DND-41 (cell line): ENCODE results near the gene SOX13.

ENCODE experiments used
- ATAC-seq: fragments of 200-7000 bp; cut with Tn5 transposase; 3 replicates; pipeline ENCODE4 v1.9.1; 2021; ENCODE audit warnings: low read depth; ENCODE audit not compliant: insufficient read depth
- DNase-seq: peaks from one replicate; pipeline ENCODE4 v3.0.0-alpha.2; 2020
- H2AFZ ChIP-seq: 2 replicates; pipeline ENCODE4 v1.6.0; 2012; ENCODE audit warnings: low read depth, low read length
- H3K27ac ChIP-seq: 2 replicates; pipeline ENCODE4 v1.5.1; 2012; ENCODE audit warnings: low read length, inconsistent platforms
- H3K27me3 ChIP-seq: fragments of 200-600 bp; sonication (generic); 2 replicates; pipeline ENCODE4 v1.6.0; 2012; ENCODE audit warnings: low read length, mild to moderate bottlenecking, inconsistent platforms; ENCODE audit not compliant: insufficient read depth, poor library complexity
- H3K36me3 ChIP-seq: 2 replicates; pipeline ENCODE4 v1.5.1; 2012; ENCODE audit warnings: low read length, inconsistent platforms; ENCODE audit not compliant: insufficient read depth
- H3K4me1 ChIP-seq: 2 replicates; pipeline ENCODE4 v1.5.1; 2012; ENCODE audit warnings: mild to moderate bottlenecking, low read length; ENCODE audit not compliant: insufficient read depth
- H3K4me2 ChIP-seq: 2 replicates; pipeline ENCODE4 v1.6.0; 2012; ENCODE audit warnings: mild to moderate bottlenecking, moderate library complexity, low read length, inconsistent platforms; ENCODE audit not compliant: insufficient read depth
- H3K4me3 ChIP-seq, 2 experiments: fragments of 200-600 bp in 1 of 2; shearing (Covaris generic) in 1 of 2; 2 replicates each; pipeline ENCODE4 v1.5.1; 2012 to 2016; ENCODE audit warnings: inconsistent platforms in 2 of 2, low read length in 2 of 2, mild to moderate bottlenecking in 2 of 2, low read depth in 1 of 2, moderate library complexity in 1 of 2
- H3K79me2 ChIP-seq: 2 replicates; pipeline ENCODE4 v1.6.0; 2012; ENCODE audit warnings: low read length, inconsistent platforms; ENCODE audit not compliant: insufficient read depth
- H3K9ac ChIP-seq: 2 replicates; pipeline ENCODE4 v1.6.0; 2012; ENCODE audit warnings: low read depth, mild to moderate bottlenecking, inconsistent platforms, low read length, moderate library complexity
- H3K9me3 ChIP-seq: 2 replicates; pipeline ENCODE4 v1.5.1; 2012; ENCODE audit warnings: low read length, moderate library complexity, mild to moderate bottlenecking, inconsistent platforms; ENCODE audit not compliant: insufficient read depth, severe bottlenecking
- H4K20me1 ChIP-seq: 2 replicates; pipeline ENCODE4 v1.6.0; 2012; ENCODE audit warnings: low read length; ENCODE audit not compliant: insufficient read depth
- EZH2 ChIP-seq: IDR thresholded peaks from 3 replicates; pipeline ENCODE4 v1.6.1; 2012; ENCODE audit warnings: borderline replicate concordance, low read depth, mild to moderate bottlenecking, moderate library complexity, low read length, inconsistent platforms; ENCODE audit not compliant: severe bottlenecking
- TF ChIP-seq, protein P1 (sequence below): IDR thresholded peaks from 2 replicates; pipeline ENCODE4 v1.5.1; 2012; ENCODE audit warnings: borderline replicate concordance, low read length, moderate library complexity, mild to moderate bottlenecking; ENCODE audit not compliant: poor library complexity, severe bottlenecking; ENCODE audit errors: extremely low read depth

SOX13 gene

DNA sequence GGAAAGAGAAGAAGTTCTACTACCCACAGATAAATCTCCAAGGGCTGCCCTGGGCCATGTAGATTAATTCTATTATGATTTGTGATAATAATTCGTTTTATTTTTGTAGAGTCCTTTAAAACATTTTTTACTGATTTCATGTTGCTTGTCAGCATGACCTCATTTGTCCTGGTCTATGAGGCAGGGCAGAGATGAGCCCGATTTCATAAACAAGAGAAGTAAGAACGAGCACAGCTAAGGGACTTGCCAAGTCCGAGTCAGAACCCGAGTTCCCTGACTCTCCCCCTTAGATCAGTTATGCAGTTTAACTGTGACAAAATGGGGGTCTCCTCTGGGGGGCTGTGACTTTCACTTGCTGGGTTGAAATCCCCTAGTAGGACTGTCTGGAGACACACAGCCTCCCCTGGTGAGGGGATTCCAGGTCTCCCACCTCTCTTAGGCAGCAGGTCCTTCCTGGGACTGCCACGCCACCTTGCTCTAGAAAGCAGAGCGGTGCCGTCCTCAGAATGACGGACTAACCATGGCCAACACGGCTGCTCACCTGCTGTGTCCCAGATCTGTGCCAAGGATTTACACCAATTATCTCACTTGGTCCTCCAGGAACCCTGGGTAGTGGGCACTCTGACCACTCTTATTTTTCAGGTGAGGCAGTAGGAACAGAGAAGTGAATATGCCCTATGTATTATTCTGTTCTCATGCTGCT, 31.0 kb upstream of the SOX13 start:
- Histone ChIP-seq H2AFZ (no peak overlapping the region), H3K27ac (no peak overlapping the region), H3K9me3 (no peaks in the 10 kb centered on the region), H3K4me1 (no peaks in the 10 kb centered on the region), H3K79me2 (no peaks in the 10 kb centered on the region), H4K20me1 (no peaks in the 10 kb centered on the region), H3K4me3 (no peak overlapping the region), H3K36me3 (no peaks in the 10 kb centered on the region), H3K4me2 (no peak overlapping the region), H3K9ac (no peak overlapping the region), H3K27me3 (peaks cover 4% of the 10 kb centered on the region)
- ATAC-seq (no peak), DNase-seq (no peak)
- TF ChIP-seq, protein P1, sequence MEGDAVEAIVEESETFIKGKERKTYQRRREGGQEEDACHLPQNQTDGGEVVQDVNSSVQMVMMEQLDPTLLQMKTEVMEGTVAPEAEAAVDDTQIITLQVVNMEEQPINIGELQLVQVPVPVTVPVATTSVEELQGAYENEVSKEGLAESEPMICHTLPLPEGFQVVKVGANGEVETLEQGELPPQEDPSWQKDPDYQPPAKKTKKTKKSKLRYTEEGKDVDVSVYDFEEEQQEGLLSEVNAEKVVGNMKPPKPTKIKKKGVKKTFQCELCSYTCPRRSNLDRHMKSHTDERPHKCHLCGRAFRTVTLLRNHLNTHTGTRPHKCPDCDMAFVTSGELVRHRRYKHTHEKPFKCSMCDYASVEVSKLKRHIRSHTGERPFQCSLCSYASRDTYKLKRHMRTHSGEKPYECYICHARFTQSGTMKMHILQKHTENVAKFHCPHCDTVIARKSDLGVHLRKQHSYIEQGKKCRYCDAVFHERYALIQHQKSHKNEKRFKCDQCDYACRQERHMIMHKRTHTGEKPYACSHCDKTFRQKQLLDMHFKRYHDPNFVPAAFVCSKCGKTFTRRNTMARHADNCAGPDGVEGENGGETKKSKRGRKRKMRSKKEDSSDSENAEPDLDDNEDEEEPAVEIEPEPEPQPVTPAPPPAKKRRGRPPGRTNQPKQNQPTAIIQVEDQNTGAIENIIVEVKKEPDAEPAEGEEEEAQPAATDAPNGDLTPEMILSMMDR, result no peak
- no peak for TF ChIP-seq EZH2

DNA sequence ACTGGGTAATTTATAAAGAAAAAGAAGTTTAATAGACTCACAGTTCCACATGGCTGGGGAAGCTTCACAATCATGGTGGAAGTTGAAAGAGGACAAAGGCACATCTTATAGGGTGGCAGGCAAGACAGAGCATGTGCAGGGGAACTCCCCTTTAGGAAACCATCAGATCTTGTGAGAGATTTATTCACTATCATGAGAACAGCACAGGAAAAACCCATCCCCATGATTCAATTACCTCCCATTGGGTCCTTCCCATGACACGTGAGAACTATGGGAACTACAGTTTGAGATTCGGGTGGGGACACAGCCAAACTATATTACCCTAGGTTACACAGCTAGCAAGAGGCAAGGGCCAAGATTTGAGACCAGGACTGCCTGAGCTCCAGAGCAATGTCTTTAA, 30.4 kb upstream of the SOX13 start:
- peaks cover 4% of the 10 kb centered on the region for H3K27me3 ChIP-seq
- H3K79me2 ChIP-seq, result no peaks in the 10 kb centered on the region
- no peak overlapping the region for H2AFZ ChIP-seq
- ATAC-seq, result no peak
- no peak for TF ChIP-seq EZH2
- TF ChIP-seq, protein P1, result no peak
- no peak overlapping the region for H3K4me3 ChIP-seq
- DNase-seq, result no peak
- H3K36me3 ChIP-seq, result no peaks in the 10 kb centered on the region
- H3K9me3 ChIP-seq, result no peaks in the 10 kb centered on the region
- no peak overlapping the region for H3K9ac ChIP-seq
- no peaks in the 10 kb centered on the region for H4K20me1 ChIP-seq
- no peak overlapping the region for H3K4me2 ChIP-seq
- H3K4me1 ChIP-seq, result no peaks in the 10 kb centered on the region
- H3K27ac ChIP-seq, result no peak overlapping the region

DNA sequence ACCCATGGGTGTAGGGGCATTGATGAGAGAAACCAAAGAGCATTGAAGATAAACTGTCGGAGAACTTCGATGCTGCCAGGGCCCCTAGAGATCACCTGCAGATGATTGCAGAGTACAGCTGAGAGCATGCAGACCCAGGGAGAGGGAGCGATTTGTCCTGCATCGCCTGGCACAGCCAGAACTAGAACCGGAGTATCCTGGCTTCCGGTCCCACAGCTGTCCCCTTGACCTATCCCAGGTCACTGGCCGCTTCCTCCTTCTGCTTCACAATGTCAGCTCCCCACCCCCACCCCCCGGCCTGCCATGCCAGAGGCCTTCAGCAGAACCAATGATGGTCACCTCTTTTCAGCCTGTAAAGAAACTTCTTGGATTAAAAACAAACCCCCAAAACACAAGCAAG, 29.2 kb upstream of the SOX13 start:
- H3K9ac ChIP-seq, result no peak overlapping the region
- no peaks in the 10 kb centered on the region for H3K36me3 ChIP-seq
- H3K4me2 ChIP-seq, result no peak overlapping the region
- H3K79me2 ChIP-seq, result no peaks in the 10 kb centered on the region
- no peak overlapping the region for H3K4me3 ChIP-seq
- H2AFZ ChIP-seq, result no peak overlapping the region
- H3K4me1 ChIP-seq, result no peaks in the 10 kb centered on the region
- no peak for ATAC-seq
- H3K9me3 ChIP-seq, result no peaks in the 10 kb centered on the region
- H4K20me1 ChIP-seq, result no peaks in the 10 kb centered on the region
- DNase-seq, result no peak
- TF ChIP-seq, protein P1, result no peak
- TF ChIP-seq EZH2, result no peak
- H3K27me3 ChIP-seq, result peaks cover 4% of the 10 kb centered on the region
- H3K27ac ChIP-seq, result no peak overlapping the region

DNA sequence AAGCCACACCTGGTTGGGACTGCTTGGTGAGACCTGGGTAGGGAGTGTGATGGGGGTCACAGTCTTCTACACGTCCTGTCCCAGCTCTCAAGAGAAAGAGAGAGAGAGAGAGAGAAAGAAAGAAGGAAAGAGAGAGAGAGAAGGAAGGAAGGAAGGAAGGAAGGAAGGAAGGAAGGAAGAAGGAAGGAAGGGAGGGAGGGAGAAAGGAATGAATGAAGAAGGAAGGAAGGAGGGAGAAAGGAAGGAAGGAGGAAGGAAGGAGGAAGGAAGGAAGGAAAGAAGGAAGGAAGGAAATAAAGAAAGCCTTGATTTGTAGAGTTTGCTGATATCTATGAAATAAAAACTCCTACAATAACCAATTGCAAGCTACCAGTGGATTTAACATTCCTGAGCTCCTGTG, 28.5 kb upstream of the SOX13 start:
- H3K9me3 ChIP-seq, result no peaks in the 10 kb centered on the region
- peaks cover 4% of the 10 kb centered on the region for H3K27me3 ChIP-seq
- no peaks in the 10 kb centered on the region for H3K4me1 ChIP-seq
- H3K36me3 ChIP-seq, result no peaks in the 10 kb centered on the region
- DNase-seq, result no peak
- no peak for ATAC-seq
- no peak overlapping the region for H3K4me3 ChIP-seq
- TF ChIP-seq EZH2, result no peak
- TF ChIP-seq, protein P1, result no peak
- H4K20me1 ChIP-seq, result no peaks in the 10 kb centered on the region
- no peak overlapping the region for H3K27ac ChIP-seq
- H3K9ac ChIP-seq, result no peak overlapping the region
- no peaks in the 10 kb centered on the region for H3K79me2 ChIP-seq
- H2AFZ ChIP-seq, result no peak overlapping the region
- H3K4me2 ChIP-seq, result no peak overlapping the region
